Measurements from ENCODE around the gene NELL2. TPM values are rescaled to one million over a fixed set of nuclear protein-coding genes. Genes with fewer than 3 reads are reported as not detected.
"Not testable (repeated sequence)": the region's sequence is repeated elsewhere in the genome, so short reads cannot be mapped to it uniquely, and the experiment has no call there.

Gene NELL2
- total RNA-seq, 1 donor from 2014 or later, result 6.6 TPM

- Histone ChIP-seq H3K4me3 (no peak overlapping the region), H3K27ac (no peak overlapping the region), H3K4me1 (no peaks in the 10 kb centered on the region), H3K27me3 (ENCODE audit: low read depth) (no peaks in the 10 kb centered on the region), H3K9me3 (no peaks in the 10 kb centered on the region), H3K36me3 (no peaks in the 10 kb centered on the region)
- DNase-seq (no peak), ATAC-seq (no peak)
- TF ChIP-seq CTCF (IDR thresholded peaks at IDR 0.05), result no peak
- intact Hi-C loops (cut with DNase I), result no loop called here
These were observed 110.3 kb downstream of the NELL2 start for GRCh38 chr12:44765796-44766195.

- no peak for TF ChIP-seq CTCF (IDR thresholded peaks at IDR 0.05)
- ATAC-seq (no peak), DNase-seq (no peak)
- H3K9me3 ChIP-seq, result no peaks in the 10 kb centered on the region
- no peak overlapping the region for H3K4me3 ChIP-seq
- no peaks in the 10 kb centered on the region for H3K27me3 ChIP-seq (ENCODE audit: low read depth)
- H3K36me3 ChIP-seq, result no peaks in the 10 kb centered on the region
- intact Hi-C loops (cut with DNase I), result no loop called here
- H3K27ac ChIP-seq, result no peak overlapping the region
- no peaks in the 10 kb centered on the region for H3K4me1 ChIP-seq
These were observed 113.1 kb downstream of the NELL2 start for GRCh38 chr12:44763021-44763420.

- H3K27me3 ChIP-seq (ENCODE audit: low read depth), result no peaks in the 10 kb centered on the region
- no peaks in the 10 kb centered on the region for H3K4me1 ChIP-seq
- DNase-seq, result no peak
- H3K27ac ChIP-seq, result no peak overlapping the region
- H3K4me3 ChIP-seq, result no peak overlapping the region
- no peaks in the 10 kb centered on the region for H3K36me3 ChIP-seq
- TF ChIP-seq CTCF (IDR thresholded peaks at IDR 0.05), result no peak
- ATAC-seq, result no peak
- intact Hi-C loops (cut with DNase I), result no loop called here
- H3K9me3 ChIP-seq, result no peaks in the 10 kb centered on the region
These were observed 116.8 kb downstream of the NELL2 start for GRCh38 chr12:44759289-44759688.

GRCh38 chr12:44750468-44750867, 125.6 kb downstream of the NELL2 start:
- no peak for ATAC-seq
- TF ChIP-seq CTCF (IDR thresholded peaks at IDR 0.05), result no peak
- no peak for DNase-seq

GRCh38 chr12:44749566-44749965, 126.5 kb downstream of the NELL2 start:
- Histone ChIP-seq H3K27ac (no peak overlapping the region), H3K9me3 (no peaks in the 10 kb centered on the region), H3K4me3 (no peak overlapping the region), H3K4me1 (no peaks in the 10 kb centered on the region), H3K36me3 (no peaks in the 10 kb centered on the region), H3K27me3 (ENCODE audit: low read depth) (no peaks in the 10 kb centered on the region)
- intact Hi-C loops (cut with DNase I), result no loop called here
- TF ChIP-seq CTCF (IDR thresholded peaks at IDR 0.05), result no peak
- ATAC-seq (no peak), DNase-seq (no peak)

More at GRCh38 chr12:44750468-44750867, 125.6 kb downstream of the NELL2 start:
- H3K27ac ChIP-seq, result no peak overlapping the region
- intact Hi-C loops (cut with DNase I), result no loop called here
- H3K27me3 ChIP-seq (ENCODE audit: low read depth), result no peaks in the 10 kb centered on the region
- H3K4me3 ChIP-seq, result no peak overlapping the region
- no peaks in the 10 kb centered on the region for H3K9me3 ChIP-seq
- no peaks in the 10 kb centered on the region for H3K4me1 ChIP-seq
- no peaks in the 10 kb centered on the region for H3K36me3 ChIP-seq

- no peaks in the 10 kb centered on the region for H3K36me3 ChIP-seq
- no peaks in the 10 kb centered on the region for H3K27me3 ChIP-seq (ENCODE audit: low read depth)
- no peak for DNase-seq
- no peak overlapping the region for H3K27ac ChIP-seq
- no peaks in the 10 kb centered on the region for H3K4me1 ChIP-seq
- no peak for TF ChIP-seq CTCF (IDR thresholded peaks at IDR 0.05)
- no peak overlapping the region for H3K4me3 ChIP-seq
- H3K9me3 ChIP-seq, result no peaks in the 10 kb centered on the region
- no peak for ATAC-seq
- intact Hi-C loops (cut with DNase I), result no loop called here
These were observed 127.1 kb downstream of the NELL2 start for GRCh38 chr12:44748950-44749468.

- DNase-seq; H3K4me1 ChIP-seq; H3K36me3 ChIP-seq; H3K27me3 ChIP-seq (ENCODE audit: low read depth); H3K27ac ChIP-seq; ATAC-seq; H3K9me3 ChIP-seq; H3K4me3 ChIP-seq; intact Hi-C loops (cut with DNase I): not testable (repeated sequence)
These were observed 134.7 kb downstream of the NELL2 start for GRCh38 chr12:44741292-44741980.
